GM21737 (cell line): Measurements from ENCODE around the gene COIL.
"Not testable (repeated sequence)": the region's sequence is repeated elsewhere in the genome, so short reads cannot be mapped to it uniquely, and the experiment has no call there.

Experiments used
- ATAC-seq: cut with Tn5 transposase; IDR thresholded peaks from one replicate; pipeline ENCODE4 v1.9.1; 2021; ENCODE audit warnings: mild to moderate bottlenecking, moderate library complexity; ENCODE audit not compliant: unreplicated experiment

Gene COIL

GRCh38 chr17:56978441-56979090 is 17.7 kb upstream of the COIL start:
- no peak for ATAC-seq

DNA sequence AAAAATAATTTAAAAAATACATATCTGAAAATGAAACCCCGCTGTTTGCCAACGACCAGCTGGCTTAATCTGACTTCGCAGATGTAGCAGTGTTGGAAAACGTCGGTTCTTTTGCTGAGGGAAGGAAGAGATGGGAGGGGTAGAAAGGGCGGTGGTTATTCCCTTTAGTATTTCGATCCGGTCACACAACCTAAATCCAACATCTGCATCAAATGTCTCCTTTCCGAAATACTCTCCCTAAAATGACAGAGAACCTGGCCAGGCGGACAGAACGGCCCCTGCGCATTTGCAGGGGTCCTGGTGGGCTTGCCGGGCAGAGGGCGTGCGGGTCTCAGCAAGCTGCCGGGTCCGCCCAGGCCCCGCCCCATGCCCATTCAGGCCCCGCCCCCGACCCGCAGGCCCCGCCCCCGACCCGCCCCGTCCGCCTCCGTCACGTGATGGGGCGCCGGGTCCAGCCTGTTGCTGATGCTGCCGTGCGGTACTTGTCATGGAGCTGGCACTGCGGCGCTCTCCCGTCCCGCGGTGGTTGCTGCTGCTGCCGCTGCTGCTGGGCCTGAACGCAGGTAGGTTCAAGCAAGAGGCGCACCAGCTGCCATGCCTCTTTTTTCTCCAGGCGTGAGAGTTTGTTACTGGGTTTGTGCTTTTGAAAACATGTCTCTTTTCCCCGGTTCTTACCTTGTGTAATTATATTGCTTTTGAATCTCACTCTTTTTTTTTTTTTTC is 17.0 kb upstream of the COIL start, which contains the start of gene SCPEP1:
SCPEP1 (plus strand) TSS at position 459 of the 723 bp plus-strand sequence; CDS start at position 488, 29 bp downstream.
- ATAC-seq, result peak; percentile 71

DNA sequence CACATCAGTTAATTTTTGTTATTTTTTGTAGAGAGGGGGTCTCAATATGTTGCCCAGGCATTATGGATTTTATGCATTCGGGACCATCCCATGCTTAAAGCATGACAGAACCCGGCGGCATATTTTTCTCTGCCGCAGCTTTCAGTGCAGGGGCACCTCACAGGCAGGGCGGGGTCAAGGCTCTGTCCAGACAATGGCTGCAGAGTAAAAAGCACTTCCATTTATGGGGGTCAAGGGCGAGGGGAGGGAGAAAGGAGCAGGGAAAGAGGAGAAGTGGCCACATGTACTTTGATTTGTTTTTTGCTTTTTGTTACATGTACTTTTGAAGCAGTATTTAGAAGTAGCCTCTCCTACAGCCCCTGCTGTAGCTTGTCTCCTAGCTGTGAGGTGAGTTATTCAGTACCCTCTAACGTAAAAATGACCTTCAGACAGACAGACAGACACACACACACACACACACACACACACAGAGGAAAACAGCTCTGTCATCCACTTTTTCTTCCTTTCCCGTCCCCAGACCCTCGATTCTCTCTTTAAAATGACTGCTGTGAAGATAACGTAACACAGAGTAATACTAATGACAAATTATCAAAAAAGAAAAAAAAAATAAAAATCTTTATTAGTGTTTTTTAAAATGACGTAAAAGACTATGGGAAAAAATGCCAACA is 16.2 kb upstream of the COIL start:
- no peak for ATAC-seq

DNA sequence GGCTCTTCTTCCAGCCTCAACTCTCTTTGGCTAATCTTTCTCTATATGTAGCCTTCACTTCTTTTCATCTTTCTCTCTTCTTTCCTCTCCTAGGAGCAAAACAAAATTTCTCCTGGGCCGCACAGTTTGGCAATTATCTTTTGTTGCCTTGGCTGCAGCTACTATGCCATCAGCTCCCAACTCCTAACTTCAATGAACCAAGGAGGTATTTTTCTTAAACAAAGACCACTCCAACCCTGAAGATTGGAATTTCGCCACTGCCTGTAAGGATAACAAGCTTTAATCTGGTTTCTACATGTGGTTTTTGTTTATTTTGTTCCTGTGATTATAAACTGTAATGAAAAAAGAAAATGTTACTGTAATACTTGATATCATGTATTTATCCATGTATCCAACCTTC is 14.8 kb upstream of the COIL start:
- no peak for ATAC-seq

GRCh38 chr17:56974055-56974454 is 13.2 kb upstream of the COIL start:
- no peak for ATAC-seq

- no peak for ATAC-seq
These were observed 12.7 kb upstream of the COIL start for GRCh38 chr17:56973520-56973919.

GRCh38 chr17:56972111-56972730 is 11.4 kb upstream of the COIL start:
- ATAC-seq, result no peak

GRCh38 chr17:56970974-56971373 is 10.1 kb upstream of the COIL start:
- ATAC-seq, result no peak

DNA sequence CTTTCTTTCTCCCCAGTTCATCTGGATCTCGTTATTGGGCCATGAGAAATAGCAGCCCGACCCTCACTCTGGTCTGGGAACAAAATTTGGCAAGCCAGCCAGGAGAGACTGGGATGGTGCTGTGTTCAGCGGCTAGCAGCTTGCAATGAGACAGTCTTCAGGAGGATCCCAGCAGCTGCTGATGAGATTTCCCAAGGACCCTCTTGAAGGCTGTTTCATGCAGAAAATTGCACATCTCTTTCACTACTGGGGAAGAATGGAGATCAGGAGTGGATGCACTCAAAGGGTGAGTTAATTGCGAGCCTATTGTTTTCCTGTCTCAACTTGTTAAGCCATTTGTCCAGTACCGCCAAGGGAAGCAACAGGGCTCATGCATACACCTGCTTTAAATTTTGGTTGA is 5.5 kb upstream of the COIL start:
- no peak for ATAC-seq

- not testable (repeated sequence) for ATAC-seq
These were observed 4.8 kb upstream of the COIL start for GRCh38 chr17:56965681-56966080.

GRCh38 chr17:56965241-56965640 is 4.4 kb upstream of the COIL start:
- ATAC-seq, result not testable (repeated sequence)

DNA sequence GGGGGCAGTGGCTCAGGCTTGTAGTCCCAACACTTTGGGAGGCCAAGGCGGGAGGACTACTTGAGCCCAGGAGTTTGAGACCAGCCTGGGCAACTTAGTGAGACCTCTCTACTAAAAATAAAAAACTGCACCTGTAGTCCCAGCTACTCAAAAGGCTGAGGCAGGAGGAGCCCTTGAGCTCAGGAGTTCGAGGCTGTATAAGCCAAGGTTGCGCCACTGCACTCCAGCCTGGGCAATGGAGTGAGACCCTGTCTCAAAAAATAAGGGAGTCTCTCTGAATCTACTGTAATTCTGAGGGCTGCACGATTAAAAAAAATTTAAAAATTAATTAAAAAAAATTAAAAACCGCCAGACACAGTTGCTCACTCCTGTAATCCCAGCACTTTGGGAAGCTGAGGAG is 3.9 kb downstream of the COIL start:
- no peak for ATAC-seq

DNA sequence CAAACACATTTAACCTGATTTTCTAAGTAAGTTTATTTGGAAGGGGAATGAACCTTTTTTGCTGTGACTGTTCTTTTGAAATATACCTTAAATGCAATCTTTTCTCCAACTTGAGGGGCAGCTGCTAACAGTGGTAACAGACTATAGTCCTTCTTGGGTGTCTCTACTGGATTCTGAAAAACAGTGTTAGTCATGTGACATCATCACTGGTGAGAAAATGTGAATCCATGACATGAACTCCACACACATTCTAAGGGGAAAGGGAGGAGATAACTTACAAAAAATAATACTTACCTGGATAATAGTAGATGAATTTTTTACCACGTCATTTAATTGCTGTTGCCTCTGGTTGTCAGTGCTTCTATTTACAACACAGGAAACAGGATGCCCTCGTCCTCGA is 11.3 kb downstream of the COIL start:
- ATAC-seq, result no peak

GRCh38 chr17:56948491-56948890 is 12.4 kb downstream of the COIL start:
- ATAC-seq, result no peak

- no peak for ATAC-seq
These were observed 13.1 kb downstream of the COIL start for GRCh38 chr17:56947741-56948140.

DNA sequence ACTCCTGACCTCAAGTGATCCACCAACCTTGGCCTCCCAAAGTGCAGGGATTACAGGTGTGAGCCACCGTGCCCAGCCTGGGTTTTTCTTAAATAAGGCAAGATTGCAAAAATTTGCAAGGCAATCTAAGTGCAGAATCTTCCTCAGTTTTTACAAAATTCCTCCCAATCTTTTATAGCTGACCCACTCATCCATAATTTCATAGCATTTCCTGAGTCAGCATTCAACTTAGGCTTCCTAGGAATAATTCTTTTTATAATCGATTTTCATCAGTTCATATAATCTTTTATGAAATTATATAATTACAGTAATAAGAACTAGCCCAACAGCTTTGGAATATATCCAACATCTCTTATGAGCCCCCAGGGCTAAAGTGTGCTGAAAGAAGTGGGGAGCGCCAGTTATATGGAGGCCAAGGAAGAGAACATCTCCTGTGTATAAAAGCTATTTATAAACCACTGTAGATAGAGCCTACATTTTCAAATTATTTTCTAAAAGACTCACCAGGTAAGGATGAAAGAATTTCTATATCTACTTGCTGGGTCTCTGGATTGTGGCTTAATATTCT is 14.8 kb downstream of the COIL start:
- no peak for ATAC-seq

DNA sequence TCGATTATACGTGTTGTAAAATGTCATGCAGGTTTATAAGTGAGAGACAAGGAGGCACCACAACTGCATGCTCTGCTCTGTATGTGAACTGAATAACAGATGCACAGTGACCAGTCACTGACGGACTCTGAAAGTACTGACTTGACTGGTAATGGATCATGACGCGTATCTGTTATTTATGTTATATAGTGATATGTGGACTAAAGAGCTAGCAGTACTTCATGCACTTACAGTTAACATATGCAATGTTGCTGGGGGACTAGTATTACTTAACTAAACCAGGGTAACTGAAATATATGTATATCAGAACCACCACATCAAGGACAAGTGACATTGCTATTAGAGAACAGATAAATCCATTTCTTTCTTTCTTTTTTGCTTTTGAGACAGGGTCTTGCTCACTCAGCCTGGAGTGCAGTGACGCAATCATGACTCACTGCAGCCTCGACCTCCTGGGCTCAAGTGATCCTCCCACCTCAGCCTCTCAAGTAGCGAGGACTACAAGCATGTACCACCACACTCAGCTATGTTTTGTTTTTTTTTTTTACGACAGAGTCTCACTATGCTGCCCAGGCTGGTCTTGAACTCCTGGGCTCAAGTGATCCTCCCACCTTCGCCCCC is 17.2 kb downstream of the COIL start:
- no peak for ATAC-seq

GRCh38 chr17:56939869-56940484 is 20.9 kb downstream of the COIL start:
- ATAC-seq, result no peak

GRCh38 chr17:56938206-56938605 is 22.6 kb downstream of the COIL start:
- not testable (repeated sequence) for ATAC-seq

DNA sequence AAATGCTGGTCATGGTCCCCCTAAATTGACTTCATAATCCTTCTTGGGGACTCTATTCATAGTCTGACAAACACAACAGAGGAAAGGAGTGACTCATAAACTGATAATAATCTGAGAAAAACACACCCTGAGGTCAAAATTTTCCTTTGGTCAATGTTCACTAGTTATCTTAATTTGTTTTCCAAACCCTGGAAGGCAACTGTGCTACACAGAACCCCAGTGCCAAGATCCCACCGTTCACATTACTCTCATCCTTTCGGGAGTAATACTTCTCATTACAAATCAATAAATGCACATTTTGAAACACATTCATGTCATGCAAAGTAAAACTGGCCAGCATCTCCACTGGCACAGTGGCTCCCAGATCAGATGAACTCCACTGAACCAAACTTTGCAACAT is 23.2 kb downstream of the COIL start:
- ATAC-seq, result no peak
